ENCODE measurements around the gene LMBR1. TPM values are rescaled to one million over a fixed set of nuclear protein-coding genes. Genes with fewer than 3 reads are reported as not detected.

Gene LMBR1
- total and polyA plus RNA-seq, 2 donors (not counting 3 experiments of a cell fraction or from before 2014, with no cell fraction given) = 14.0 to 72.9 TPM

- no peak overlapping the region for H3K9ac ChIP-seq (replicated peaks; ENCODE audit: extremely low read depth, insufficient read depth, low read length)
- dilution Hi-C loops (cut with MboI; ENCODE audit: extremely low pct_ligation_motif_present, low sequenced_read_pairs) (no loop called here), intact Hi-C loops (cut with micrococcal nuclease) (no loop called here)
- H3K4me1 ChIP-seq (ENCODE audit: control insufficient read depth, extremely low read depth, insufficient read depth, low read length) = no peaks in the 10 kb centered on the region
- H3K27ac ChIP-seq (ENCODE audit: insufficient read depth, low read depth, low read length) = no peak overlapping the region
- H3K4me2 ChIP-seq (ENCODE audit: insufficient read depth, low read length) = no peak overlapping the region
- no peaks in the 10 kb centered on the region for H3K9me1 ChIP-seq (replicated peaks; ENCODE audit: control insufficient read depth, extremely low read depth, insufficient read depth, low read length)
- H3K9me3 ChIP-seq (replicated peaks; ENCODE audit: control insufficient read depth, insufficient read depth, low read length) = no peaks in the 10 kb centered on the region
- no peak for DNase-seq (ENCODE audit: low read depth, low spot score)
- H3K4me3 ChIP-seq (replicated peaks in 1 of 3; ENCODE audit: insufficient read depth in 1 of 3, low read depth in 1 of 3, low read length in 3 of 3) = no peak overlapping the region
- H3K79me2 ChIP-seq (ENCODE audit: control insufficient read depth, insufficient read depth, low read length) = no peaks in the 10 kb centered on the region
- no peaks in the 10 kb centered on the region for H4K20me1 ChIP-seq (replicated peaks; ENCODE audit: control insufficient read depth, extremely low read depth, insufficient read depth, low read length)
- no TSS peak for BruUV-seq (replicated peaks)
- CTCF ChIA-PET = no interaction called here
- TF ChIP-seq CTCF (IDR thresholded peaks at IDR 0.05; ENCODE audit: extremely low read depth in 1 of 2, insufficient read depth in 1 of 2, low read depth in 1 of 2, low read length in 2 of 2) (no peak), POLR2AphosphoS5 (IDR thresholded peaks at IDR 0.05; ENCODE audit: insufficient read depth, low read depth, low read length) (no peak), FOS (IDR thresholded peaks at IDR 0.05; ENCODE audit: borderline replicate concordance, insufficient read depth, low read length) (no peak), JUN (IDR thresholded peaks at IDR 0.05; ENCODE audit: borderline replicate concordance, insufficient read depth, insufficient read length, low read depth) (no peak), POLR2A (IDR thresholded peaks at IDR 0.05; ENCODE audit: low read depth, low read length) (no peak), EZH2 (IDR thresholded peaks at IDR 0.05; ENCODE audit: borderline replicate concordance, low read depth, low read length, severe bottlenecking) (no peak), MYC (IDR thresholded peaks at IDR 0.05; ENCODE audit: low read depth, low read length) (no peak), GATA2 (IDR thresholded peaks at IDR 0.05; ENCODE audit: insufficient read depth, insufficient read length, low read depth, low read length) (no peak)
- TF ChIP-seq, protein P1, sequence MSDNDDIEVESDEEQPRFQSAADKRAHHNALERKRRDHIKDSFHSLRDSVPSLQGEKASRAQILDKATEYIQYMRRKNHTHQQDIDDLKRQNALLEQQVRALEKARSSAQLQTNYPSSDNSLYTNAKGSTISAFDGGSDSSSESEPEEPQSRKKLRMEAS (IDR thresholded peaks at IDR 0.05; ENCODE audit: insufficient read depth, insufficient read length) = no peak
- H3K36me3 ChIP-seq (ENCODE audit: control insufficient read depth in 2 of 2, extremely low read depth in 1 of 2, insufficient read depth in 2 of 2, low read length in 2 of 2) = peaks cover 0 to 2% of the 10 kb centered on the region in 2 experiments
- POLR2A ChIA-PET = no interaction called here
- no peaks in the 10 kb centered on the region for H3K27me3 ChIP-seq (ENCODE audit: control insufficient read depth in 2 of 2, insufficient read depth in 2 of 2, low read length in 2 of 2)
- no peak for FAIRE-seq
- H2AFZ ChIP-seq (ENCODE audit: low read depth, low read length) = no peak overlapping the region
Observed at GRCh38 chr7:156673454-156673853, 219.5 kb downstream of the LMBR1 start.

All from endothelial cell of umbilical vein (primary cell).